ENCODE measurements around the gene TESMIN. TPM values are rescaled to one million over a fixed set of nuclear protein-coding genes. Genes with fewer than 3 reads are reported as not detected.

The TESMIN gene
- polyA plus RNA-seq, 1 donor (not counting 4 experiments of a cell fraction or from before 2014, with no cell fraction given): 4.0 TPM

DNA sequence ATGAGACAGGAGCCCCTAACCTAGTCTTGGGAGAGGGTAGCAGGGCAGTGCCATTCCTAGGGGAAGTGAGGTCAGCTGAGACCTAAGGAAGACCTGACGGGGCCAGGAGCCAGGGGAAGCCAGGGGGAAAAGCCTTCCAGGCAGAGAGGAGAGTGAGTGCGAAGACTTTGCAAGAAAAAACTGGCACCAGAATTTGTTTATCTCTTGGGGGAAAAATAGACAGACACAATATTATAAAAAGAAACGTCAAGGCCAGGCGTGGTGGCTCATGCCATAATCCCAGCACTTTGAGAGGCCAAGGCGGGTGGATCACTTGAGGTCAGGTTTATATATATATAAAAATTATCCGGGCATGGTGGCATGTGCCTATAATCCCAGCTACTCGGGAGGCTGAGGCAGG is 26.9 kb upstream of the TESMIN start:
- Histone ChIP-seq H3K9me3 (ENCODE audit: control insufficient read depth, low read depth, low read length) (no peaks in the 10 kb centered on the region), H4K20me1 (ENCODE audit: control insufficient read depth, extremely low read depth, insufficient read depth, low read length) (no peaks in the 10 kb centered on the region), H3K36me3 (ENCODE audit: control insufficient read depth in 2 of 2, extremely low read depth in 1 of 2, insufficient read depth in 2 of 2, low read length in 2 of 2) (peaks cover 10 to 15% of the 10 kb centered on the region in 2 experiments), H3K79me2 (ENCODE audit: control insufficient read depth, insufficient read depth, low read length) (no peaks in the 10 kb centered on the region), H3K9me1 (ENCODE audit: control insufficient read depth, extremely low read depth, insufficient read depth, low read length) (no peaks in the 10 kb centered on the region), H3K27me3 (ENCODE audit: control insufficient read depth, extremely low read depth, insufficient read depth, low read length) (no peaks in the 10 kb centered on the region), H2AFZ (ENCODE audit: control insufficient read depth, low read length) (no peak overlapping the region), H3K4me1 (ENCODE audit: control insufficient read depth, extremely low read depth, insufficient read depth, low read length) (no peaks in the 10 kb centered on the region), H3K9ac (ENCODE audit: control insufficient read depth, extremely low read depth, insufficient read depth, low read length) (no peak overlapping the region), H3K4me3 (ENCODE audit: control insufficient read depth in 2 of 3, extremely low read depth in 1 of 3, insufficient read depth in 2 of 3, low read depth in 1 of 3, low read length in 3 of 3) (no peak overlapping the region), H3K4me2 (ENCODE audit: control insufficient read depth, extremely low read depth, insufficient read depth, low read depth, low read length) (no peak overlapping the region), H3K27ac (ENCODE audit: control insufficient read depth, insufficient read depth, low read length) (no peak overlapping the region)
- TF ChIP-seq EZH2 (IDR thresholded peaks at IDR 0.05; ENCODE audit: low read length): no peak
- TF ChIP-seq, protein P1, sequence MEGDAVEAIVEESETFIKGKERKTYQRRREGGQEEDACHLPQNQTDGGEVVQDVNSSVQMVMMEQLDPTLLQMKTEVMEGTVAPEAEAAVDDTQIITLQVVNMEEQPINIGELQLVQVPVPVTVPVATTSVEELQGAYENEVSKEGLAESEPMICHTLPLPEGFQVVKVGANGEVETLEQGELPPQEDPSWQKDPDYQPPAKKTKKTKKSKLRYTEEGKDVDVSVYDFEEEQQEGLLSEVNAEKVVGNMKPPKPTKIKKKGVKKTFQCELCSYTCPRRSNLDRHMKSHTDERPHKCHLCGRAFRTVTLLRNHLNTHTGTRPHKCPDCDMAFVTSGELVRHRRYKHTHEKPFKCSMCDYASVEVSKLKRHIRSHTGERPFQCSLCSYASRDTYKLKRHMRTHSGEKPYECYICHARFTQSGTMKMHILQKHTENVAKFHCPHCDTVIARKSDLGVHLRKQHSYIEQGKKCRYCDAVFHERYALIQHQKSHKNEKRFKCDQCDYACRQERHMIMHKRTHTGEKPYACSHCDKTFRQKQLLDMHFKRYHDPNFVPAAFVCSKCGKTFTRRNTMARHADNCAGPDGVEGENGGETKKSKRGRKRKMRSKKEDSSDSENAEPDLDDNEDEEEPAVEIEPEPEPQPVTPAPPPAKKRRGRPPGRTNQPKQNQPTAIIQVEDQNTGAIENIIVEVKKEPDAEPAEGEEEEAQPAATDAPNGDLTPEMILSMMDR (optimal IDR thresholded peaks at IDR 0.05 in 1 of 3, IDR thresholded peaks at IDR 0.05 in 1 of 3, conservative IDR thresholded peaks at IDR 0.05 in 1 of 3; ENCODE audit: extremely low read depth in 1 of 3, insufficient read depth in 2 of 3, low read length in 3 of 3): no peak
- DNase-seq (ENCODE audit: low read depth, low spot score): no peak
- no peak for FAIRE-seq
- dilution Hi-C loops (cut with MboI; ENCODE audit: extremely low pct_ligation_motif_present, low sequenced_read_pairs): no loop called here

DNA sequence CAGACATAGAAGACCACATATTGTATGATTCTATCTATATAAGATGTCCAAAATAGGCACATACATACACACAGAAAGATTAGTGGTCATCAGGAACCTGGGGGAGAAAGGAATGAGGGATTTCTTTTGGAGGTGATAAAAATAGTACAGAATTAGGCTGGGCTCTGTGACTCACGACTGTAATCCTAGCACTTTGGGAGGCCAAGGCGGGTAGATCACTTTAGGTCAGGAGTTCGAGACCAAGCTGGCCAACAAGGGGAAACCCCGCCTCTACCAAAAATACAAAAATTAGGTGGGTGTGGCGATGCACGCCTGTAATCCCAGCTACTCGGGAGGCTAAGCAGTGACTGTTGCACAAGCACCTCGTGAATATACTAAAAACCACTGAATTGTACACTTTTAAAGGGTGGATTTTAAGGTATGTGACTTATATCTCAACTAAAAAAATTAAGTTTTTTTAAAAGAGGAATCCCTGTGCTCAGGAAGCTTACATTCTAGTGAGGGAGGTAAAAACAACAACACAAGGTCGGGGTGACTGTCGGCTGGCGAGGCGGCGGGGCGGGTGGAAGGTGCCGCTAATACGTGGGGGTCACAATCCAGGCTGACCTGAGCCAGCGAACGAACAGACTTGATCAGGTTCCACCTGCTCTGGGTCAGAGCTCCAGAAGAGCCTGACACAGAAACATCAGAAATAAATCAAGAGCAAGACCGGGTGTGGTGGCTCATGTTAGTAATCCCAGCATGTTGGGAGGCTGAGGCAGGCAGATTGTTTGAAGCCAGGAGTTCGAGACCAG is 25.3 kb upstream of the TESMIN start:
- Histone ChIP-seq H3K79me2 (ENCODE audit: control insufficient read depth, insufficient read depth, low read length) (no peaks in the 10 kb centered on the region), H3K9ac (ENCODE audit: control insufficient read depth, extremely low read depth, insufficient read depth, low read length) (no peak overlapping the region), H3K4me1 (ENCODE audit: control insufficient read depth, extremely low read depth, insufficient read depth, low read length) (no peaks in the 10 kb centered on the region), H4K20me1 (ENCODE audit: control insufficient read depth, extremely low read depth, insufficient read depth, low read length) (no peaks in the 10 kb centered on the region), H3K9me3 (ENCODE audit: control insufficient read depth, low read depth, low read length) (no peaks in the 10 kb centered on the region), H3K27me3 (ENCODE audit: control insufficient read depth, extremely low read depth, insufficient read depth, low read length) (no peaks in the 10 kb centered on the region), H3K4me3 (ENCODE audit: control insufficient read depth in 2 of 3, extremely low read depth in 1 of 3, insufficient read depth in 2 of 3, low read depth in 1 of 3, low read length in 3 of 3) (no peak overlapping the region), H3K4me2 (ENCODE audit: control insufficient read depth, extremely low read depth, insufficient read depth, low read depth, low read length) (no peak overlapping the region), H2AFZ (ENCODE audit: control insufficient read depth, low read length) (no peak overlapping the region), H3K36me3 (ENCODE audit: control insufficient read depth in 2 of 2, extremely low read depth in 1 of 2, insufficient read depth in 2 of 2, low read length in 2 of 2) (peaks cover 11 to 12% of the 10 kb centered on the region in 2 experiments), H3K9me1 (ENCODE audit: control insufficient read depth, extremely low read depth, insufficient read depth, low read length) (no peaks in the 10 kb centered on the region), H3K27ac (ENCODE audit: control insufficient read depth, insufficient read depth, low read length) (no peak overlapping the region)
- DNase-seq (ENCODE audit: low read depth, low spot score): no peak
- dilution Hi-C loops (cut with MboI; ENCODE audit: extremely low pct_ligation_motif_present, low sequenced_read_pairs): no loop called here
- TF ChIP-seq, protein P1 (optimal IDR thresholded peaks at IDR 0.05 in 1 of 3, IDR thresholded peaks at IDR 0.05 in 1 of 3, conservative IDR thresholded peaks at IDR 0.05 in 1 of 3; ENCODE audit: extremely low read depth in 1 of 3, insufficient read depth in 2 of 3, low read length in 3 of 3): no peak
- FAIRE-seq: no peak
